Tibial nerve (tissue), 4 donors: ENCODE data around the gene KLHL30. TPM values are rescaled to one million over a fixed set of nuclear protein-coding genes. Genes with fewer than 3 reads are reported as not detected.

Source experiments
- DNase-seq, 2 donors: peaks; one replicate each; pipeline ENCODE4 v3.0.0-alpha.2; 2019; ENCODE audit warnings: low spot score in 2 of 2
- H3K27ac ChIP-seq, 4 donors: fragments of 200-600 bp; sonication (generic) in 3 of 4; one replicate each; pipeline ENCODE4 v1.5.1; 2017 to 2019; ENCODE audit warnings: mild to moderate bottlenecking in 1 of 4
- H3K27me3 ChIP-seq, 2 donors: fragments of 200-600 bp; sonication (generic) in 1 of 2; one replicate each; pipeline versions ENCODE4 v1.5.1 to v1.6.0; 2017 to 2019
- H3K36me3 ChIP-seq, 3 donors: fragments of 200-600 bp; sonication (generic); one replicate each; pipeline ENCODE4 v1.5.1; 2018 to 2019
- H3K4me1 ChIP-seq, 4 donors: fragments of 200-600 bp; sonication (generic) in 3 of 4; one replicate each; pipeline ENCODE4 v1.5.1; 2017 to 2019
- H3K4me3 ChIP-seq, 4 donors: fragments of 200-600 bp; sonication (generic) in 3 of 4; one replicate each; pipeline ENCODE4 v1.5.1; 2017 to 2019; ENCODE audit warnings: mild to moderate bottlenecking in 1 of 4, moderate library complexity in 1 of 4
- H3K9me3 ChIP-seq, 4 donors: fragments of 200-600 bp; sonication (generic) in 3 of 4; one replicate each; pipeline ENCODE4 v1.5.1; 2017 to 2019
- CTCF ChIP-seq, 5 experiments: fragments of 200-600 bp in 3 of 5; fragments of 450-650 bp in 2 of 5; sonication (generic) in 3 of 5; IDR thresholded peaks; one replicate each; pipeline ENCODE4 v1.5.1; 2016 to 2019; ENCODE audit warnings: antibody characterized with exemption in 5 of 5, mild to moderate bottlenecking in 3 of 5, moderate library complexity in 2 of 5
- EP300 ChIP-seq, 2 donors: sonication (generic); formaldehyde crosslinking; IDR thresholded peaks; one replicate each; pipeline ENCODE4 v1.6.1; 2017; ENCODE audit warnings: antibody characterized with exemption in 2 of 2, mild to moderate bottlenecking in 1 of 2
- POLR2A ChIP-seq, 2 donors: fragments of 450-650 bp; IDR thresholded peaks; one replicate each; pipeline ENCODE4 v1.6.1; 2017; ENCODE audit warnings: antibody characterized with exemption in 2 of 2, mild to moderate bottlenecking in 2 of 2, moderate library complexity in 2 of 2
- WGBS, 2 donors: methylation state at CpG; one replicate each; pipeline ENCODE4 v1.1.5; 2018; 5-methylcytosine and 5-hydroxymethylcytosine counted together
- total RNA-seq, 4 donors: library from RNA; depleted of rRNA; stranded (reverse); fragments of >200 nt; gene quantifications; one replicate each; pipeline ENCODE4 v1.1.0, GENCODE V29; 2016

The KLHL30 gene
- total RNA-seq, 4 donors from 2014 or later: 0.63 to 2.1 (median 1.6) TPM

- TF ChIP-seq POLR2A (IDR thresholded peaks at IDR 0.05): no peak
- no peak for TF ChIP-seq CTCF (IDR thresholded peaks at IDR 0.05)
- TF ChIP-seq EP300 (IDR thresholded peaks at IDR 0.05): no peak
Measured at GRCh38 chr2:238097201-238097987, 41.1 kb upstream of the KLHL30 start.

GRCh38 chr2:238097988-238098871 is 40.2 kb upstream of the KLHL30 start:
- Histone ChIP-seq H3K27me3 (no peaks in the 10 kb centered on the region), H3K4me3 (no peak overlapping the region), H3K9me3 (no peaks in the 10 kb centered on the region), H3K36me3 (peaks cover 0 to 22% (median 0%) of the 10 kb centered on the region in 3 donors), H3K27ac (peak overlapping the region in 2 of 4 donors; percentile 34 to 58), H3K4me1 (peaks cover 0 to 15% (median 8%) of the 10 kb centered on the region in 4 donors)
- TF ChIP-seq EP300 (IDR thresholded peaks at IDR 0.05) (no peak), CTCF (IDR thresholded peaks at IDR 0.05) (no peak), POLR2A (IDR thresholded peaks at IDR 0.05) (no peak)
- DNase-seq: peak; percentile 29 to 63
- WGBS, 2 donors: 67 to 76% methylated on average over 19 to 35 of the region's 37 CpGs

More at GRCh38 chr2:238097201-238097987, 41.1 kb upstream of the KLHL30 start:
- H3K27ac ChIP-seq: no peak overlapping the region
- H3K4me1 ChIP-seq: peaks cover 0 to 15% (median 8%) of the 10 kb centered on the region in 4 donors
- no peak overlapping the region for H3K4me3 ChIP-seq
- H3K36me3 ChIP-seq: peaks cover 0 to 29% (median 0%) of the 10 kb centered on the region in 3 donors
- 78 to 83% methylated on average over 15 to 19 of the region's 19 CpGs for WGBS, 2 donors
- no peak for DNase-seq
- no peaks in the 10 kb centered on the region for H3K9me3 ChIP-seq
- no peaks in the 10 kb centered on the region for H3K27me3 ChIP-seq

GRCh38 chr2:238098901-238099713 is 39.4 kb upstream of the KLHL30 start:
- no peak for DNase-seq
- TF ChIP-seq EP300 (IDR thresholded peaks at IDR 0.05): no peak
- TF ChIP-seq CTCF (IDR thresholded peaks at IDR 0.05): no peak
- TF ChIP-seq POLR2A (IDR thresholded peaks at IDR 0.05): no peak
- H3K27ac ChIP-seq: peak overlapping the region in 3 of 4 donors; percentile 34 to 58 (median 34)
- H3K4me3 ChIP-seq: no peak overlapping the region
- peaks cover 0 to 15% (median 8%) of the 10 kb centered on the region in 4 donors for H3K4me1 ChIP-seq
- peaks cover 0 to 19% (median 0%) of the 10 kb centered on the region in 3 donors for H3K36me3 ChIP-seq
- no peaks in the 10 kb centered on the region for H3K9me3 ChIP-seq
- 60 to 66% methylated on average over 17 of the region's 17 CpGs for WGBS, 2 donors
- H3K27me3 ChIP-seq: no peaks in the 10 kb centered on the region

GRCh38 chr2:238099714-238100048 is 38.8 kb upstream of the KLHL30 start:
- no peak for TF ChIP-seq CTCF (IDR thresholded peaks at IDR 0.05)
- no peak for TF ChIP-seq POLR2A (IDR thresholded peaks at IDR 0.05)
- TF ChIP-seq EP300 (IDR thresholded peaks at IDR 0.05): no peak
- Histone ChIP-seq H3K36me3 (peaks cover 0 to 14% (median 0%) of the 10 kb centered on the region in 3 donors), H3K27ac (peak overlapping the region in 1 of 4 donors; percentile 41), H3K27me3 (no peaks in the 10 kb centered on the region), H3K4me1 (peaks cover 0 to 15% (median 8%) of the 10 kb centered on the region in 4 donors), H3K4me3 (no peak overlapping the region), H3K9me3 (no peaks in the 10 kb centered on the region)
- 73 to 75% methylated on average over 4 to 5 of the region's 10 CpGs for WGBS, 2 donors
- DNase-seq: peak in 1 of 2 donors; percentile 10
